Hepatocyte (in vitro differentiated cells): ENCODE results near the gene UBR1. TPM values are rescaled to one million over a fixed set of nuclear protein-coding genes. Genes with fewer than 3 reads are reported as not detected.

Source experiments
- DNase-seq: peaks from one replicate; pipeline ENCODE4 v3.0.0-alpha.2; 2016; ENCODE audit warnings: low spot score
- H2AFZ ChIP-seq: fragments of 200-600 bp; sonication (generic); 2 replicates; pipeline ENCODE4 v1.6.0; 2016; ENCODE audit warnings: antibody characterized with exemption, mild to moderate bottlenecking
- H3K27ac ChIP-seq: fragments of 200-600 bp; sonication (generic); 2 replicates; pipeline ENCODE4 v1.5.1; 2016; ENCODE audit warnings: mild to moderate bottlenecking
- H3K27me3 ChIP-seq: fragments of 200-600 bp; sonication (generic); 2 replicates; pipeline ENCODE4 v1.6.1; 2016
- H3K36me3 ChIP-seq: fragments of 200-600 bp; sonication (generic); replicated peaks from 2 replicates; pipeline ENCODE4 v1.5.1; 2016; ENCODE audit warnings: low read depth; ENCODE audit not compliant: insufficient read depth
- H3K4me1 ChIP-seq: fragments of 200-600 bp; sonication (generic); 2 replicates; pipeline ENCODE4 v1.5.1; 2016; ENCODE audit warnings: mild to moderate bottlenecking, moderate library complexity; ENCODE audit not compliant: insufficient read depth
- H3K4me2 ChIP-seq: fragments of 200-600 bp; sonication (generic); 2 replicates; pipeline ENCODE4 v1.6.0; 2016
- H3K4me3 ChIP-seq: fragments of 200-600 bp; sonication (generic); 2 replicates; pipeline ENCODE4 v1.5.1; 2016; ENCODE audit warnings: mild to moderate bottlenecking
- H3K79me2 ChIP-seq: fragments of 200-600 bp; sonication (generic); 2 replicates; pipeline ENCODE4 v1.6.0; 2017; ENCODE audit warnings: mild to moderate bottlenecking
- H3K9me2 ChIP-seq: fragments of 200-600 bp; sonication (generic); replicated peaks from 2 replicates; pipeline ENCODE4 v1.6.0; 2017; ENCODE audit warnings: mild to moderate bottlenecking; ENCODE audit not compliant: insufficient read depth
- H3K9me3 ChIP-seq: fragments of 200-600 bp; sonication (generic); 2 replicates; pipeline ENCODE4 v1.5.1; 2016; ENCODE audit warnings: low read depth, mild to moderate bottlenecking
- H4K20me1 ChIP-seq: fragments of 200-600 bp; sonication (generic); 2 replicates; pipeline ENCODE4 v1.6.0; 2016; ENCODE audit warnings: mild to moderate bottlenecking; ENCODE audit not compliant: insufficient read depth, poor library complexity, severe bottlenecking
- EZH2 ChIP-seq: fragments of 200-600 bp; sonication (generic); IDR thresholded peaks from 2 replicates; pipeline ENCODE4 v1.6.1; 2016; ENCODE audit warnings: antibody characterized with exemption, mild to moderate bottlenecking, borderline replicate concordance
- EZH2phosphoT487 ChIP-seq: fragments of 200-600 bp; sonication (generic); IDR thresholded peaks from one replicate; pipeline ENCODE4 v1.6.1; 2018; ENCODE audit warnings: antibody characterized with exemption, mild to moderate bottlenecking, low read depth, moderate library complexity; ENCODE audit not compliant: unreplicated experiment, severe bottlenecking
- WGBS: methylation state at CpG from one replicate; pipeline ENCODE4 v1.1.6; 2016; ENCODE audit warnings: low lambda C conversion rate; ENCODE audit errors: missing lambda C conversion rate; 5-methylcytosine and 5-hydroxymethylcytosine counted together
- polyA plus RNA-seq: library from polyadenylated mRNA; unstranded; fragments of >200 nt; fragmentation: Nextera tagmentation; extraction: Ambion mirVana; gene quantifications from 2 replicates; pipeline ENCODE4 v1.2.1, GENCODE V29; 2016
- total RNA-seq: library from RNA; depleted of rRNA; stranded (reverse); fragments of >200 nt; gene quantifications from 2 replicates; pipeline ENCODE4 v1.2.3, GENCODE V29; 2014
- TF ChIP-seq, protein P1 (sequence below): fragments of 200-600 bp; sonication (generic); IDR thresholded peaks from 2 replicates; pipeline ENCODE4 v1.5.1; 2016; ENCODE audit warnings: antibody characterized with exemption, mild to moderate bottlenecking; ENCODE audit not compliant: poor library complexity

UBR1 gene
- total and polyA plus RNA-seq, 2 experiments from 2014 or later, result 14.8 to 32.5 TPM

DNA sequence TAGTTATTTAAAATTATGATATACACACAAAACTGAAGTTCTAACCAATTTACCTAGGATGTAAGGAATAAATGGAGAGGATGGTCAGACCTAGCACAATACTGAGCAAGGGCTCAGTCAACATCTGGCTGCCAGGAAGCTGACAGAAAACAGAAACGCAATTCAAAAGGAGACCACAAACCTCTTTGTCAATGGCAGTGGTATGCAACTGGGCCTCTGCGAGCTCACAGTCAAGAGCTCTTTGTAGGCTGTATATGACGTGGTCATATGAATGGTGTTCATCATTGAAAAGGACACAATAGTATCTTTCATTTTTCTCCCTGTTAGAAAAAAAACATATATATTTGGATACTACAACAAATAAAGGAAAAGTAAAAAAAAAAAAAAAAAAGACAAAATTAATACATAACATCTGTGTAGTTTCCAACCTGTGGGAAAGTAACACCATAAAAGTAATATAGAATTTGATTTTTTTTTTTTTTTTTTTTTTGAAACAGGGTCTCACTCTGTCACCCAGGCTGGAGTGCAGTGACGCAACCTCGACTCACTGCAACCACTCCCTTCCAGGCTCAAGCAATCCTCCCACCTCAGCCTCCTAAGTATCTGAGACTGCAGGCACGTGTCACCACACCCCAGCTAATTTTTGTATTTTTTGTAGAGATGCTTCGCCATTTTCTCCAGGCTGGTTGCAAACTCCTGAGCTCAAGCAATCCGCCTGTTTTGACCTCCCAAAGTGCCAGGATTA is 37.9 kb downstream of the UBR1 start:
- peak; percentile 5 for DNase-seq
- Histone ChIP-seq H3K9me2 (no peaks in the 10 kb centered on the region), H2AFZ (no peak overlapping the region), H3K36me3 (no peaks in the 10 kb centered on the region), H3K27me3 (no peaks in the 10 kb centered on the region), H3K4me1 (no peaks in the 10 kb centered on the region), H3K27ac (no peak overlapping the region), H3K79me2 (no peaks in the 10 kb centered on the region), H3K4me2 (no peak overlapping the region), H3K4me3 (no peak overlapping the region), H3K9me3 (no peaks in the 10 kb centered on the region), H4K20me1 (no peaks in the 10 kb centered on the region)
- 86% methylated on average over 8 of the region's 8 CpGs for WGBS
- TF ChIP-seq, protein P1, sequence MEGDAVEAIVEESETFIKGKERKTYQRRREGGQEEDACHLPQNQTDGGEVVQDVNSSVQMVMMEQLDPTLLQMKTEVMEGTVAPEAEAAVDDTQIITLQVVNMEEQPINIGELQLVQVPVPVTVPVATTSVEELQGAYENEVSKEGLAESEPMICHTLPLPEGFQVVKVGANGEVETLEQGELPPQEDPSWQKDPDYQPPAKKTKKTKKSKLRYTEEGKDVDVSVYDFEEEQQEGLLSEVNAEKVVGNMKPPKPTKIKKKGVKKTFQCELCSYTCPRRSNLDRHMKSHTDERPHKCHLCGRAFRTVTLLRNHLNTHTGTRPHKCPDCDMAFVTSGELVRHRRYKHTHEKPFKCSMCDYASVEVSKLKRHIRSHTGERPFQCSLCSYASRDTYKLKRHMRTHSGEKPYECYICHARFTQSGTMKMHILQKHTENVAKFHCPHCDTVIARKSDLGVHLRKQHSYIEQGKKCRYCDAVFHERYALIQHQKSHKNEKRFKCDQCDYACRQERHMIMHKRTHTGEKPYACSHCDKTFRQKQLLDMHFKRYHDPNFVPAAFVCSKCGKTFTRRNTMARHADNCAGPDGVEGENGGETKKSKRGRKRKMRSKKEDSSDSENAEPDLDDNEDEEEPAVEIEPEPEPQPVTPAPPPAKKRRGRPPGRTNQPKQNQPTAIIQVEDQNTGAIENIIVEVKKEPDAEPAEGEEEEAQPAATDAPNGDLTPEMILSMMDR, result no peak
- TF ChIP-seq EZH2 (no peak), EZH2phosphoT487 (no peak)

DNA sequence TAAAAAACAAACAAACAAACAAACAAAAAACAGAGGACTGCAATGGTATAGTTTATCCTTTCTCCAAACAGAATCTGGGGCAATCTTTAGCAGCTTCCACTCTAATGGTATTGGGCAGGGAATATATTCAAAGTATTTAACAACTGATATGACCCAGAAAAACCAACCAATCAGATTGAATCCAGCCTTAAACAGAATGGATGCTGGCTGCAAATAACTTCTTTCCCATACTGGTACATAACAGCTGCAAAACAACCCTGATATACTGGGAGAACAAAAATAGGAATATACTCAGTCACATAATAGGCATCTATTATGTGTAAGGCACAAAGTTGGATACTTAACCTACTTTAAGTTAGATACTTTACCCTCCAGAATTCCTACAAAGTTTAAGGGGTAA is 49.1 kb downstream of the UBR1 start:
- no peaks in the 10 kb centered on the region for H3K36me3 ChIP-seq
- TF ChIP-seq EZH2phosphoT487, result no peak
- TF ChIP-seq, protein P1, result no peak
- no peak for TF ChIP-seq EZH2

DNA sequence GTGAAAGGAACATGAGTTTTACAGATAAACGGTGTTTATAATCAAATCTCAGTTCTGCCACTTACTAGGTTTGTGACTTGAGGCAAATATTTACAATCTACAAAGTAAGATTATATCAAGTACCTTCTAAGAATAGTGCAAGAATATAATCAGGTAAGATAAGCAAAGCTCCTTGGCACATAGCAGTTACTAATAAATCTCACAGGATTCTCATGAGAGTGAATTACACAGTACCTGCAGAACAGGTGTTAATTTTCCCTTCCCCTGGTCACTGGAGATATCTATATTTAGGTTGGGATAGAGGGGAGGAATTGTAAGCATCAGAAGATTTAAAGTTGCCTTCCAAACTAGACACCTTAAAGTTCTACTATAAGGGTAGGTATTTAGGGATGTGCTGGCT is 53.0 kb downstream of the UBR1 start:
- DNase-seq, result no peak
- H3K79me2 ChIP-seq, result no peaks in the 10 kb centered on the region
- no peak overlapping the region for H3K4me2 ChIP-seq
- TF ChIP-seq, protein P1, result no peak
- TF ChIP-seq EZH2phosphoT487 (no peak), EZH2 (no peak)
- H3K36me3 ChIP-seq, result no peaks in the 10 kb centered on the region
- H3K9me3 ChIP-seq, result no peaks in the 10 kb centered on the region
- 72% methylated on average over 1 of the region's 1 CpG for WGBS
- no peaks in the 10 kb centered on the region for H3K4me1 ChIP-seq
- H3K4me3 ChIP-seq, result no peak overlapping the region
- no peaks in the 10 kb centered on the region for H3K27me3 ChIP-seq
- no peaks in the 10 kb centered on the region for H3K9me2 ChIP-seq
- no peak overlapping the region for H3K27ac ChIP-seq
- H2AFZ ChIP-seq, result no peak overlapping the region
- no peaks in the 10 kb centered on the region for H4K20me1 ChIP-seq

More for the DNA sequence above, 49.1 kb downstream of the UBR1 start:
- no peaks in the 10 kb centered on the region for H3K9me2 ChIP-seq
- H4K20me1 ChIP-seq, result no peaks in the 10 kb centered on the region
- H3K27ac ChIP-seq, result no peak overlapping the region
- no peak overlapping the region for H2AFZ ChIP-seq
- no peaks in the 10 kb centered on the region for H3K79me2 ChIP-seq
- H3K9me3 ChIP-seq, result no peaks in the 10 kb centered on the region
- H3K4me2 ChIP-seq, result no peak overlapping the region
- H3K4me3 ChIP-seq, result no peak overlapping the region
- DNase-seq, result no peak
- no peaks in the 10 kb centered on the region for H3K4me1 ChIP-seq
- no peaks in the 10 kb centered on the region for H3K27me3 ChIP-seq

GRCh38 chr15:43048935-43049334 is 56.9 kb downstream of the UBR1 start:
- Histone ChIP-seq H3K79me2 (no peaks in the 10 kb centered on the region), H2AFZ (no peak overlapping the region), H3K4me2 (no peak overlapping the region), H3K36me3 (no peaks in the 10 kb centered on the region), H3K4me3 (no peak overlapping the region), H3K27me3 (no peaks in the 10 kb centered on the region), H3K9me3 (no peaks in the 10 kb centered on the region), H3K4me1 (no peaks in the 10 kb centered on the region), H3K27ac (no peak overlapping the region), H3K9me2 (no peaks in the 10 kb centered on the region), H4K20me1 (no peaks in the 10 kb centered on the region)
- WGBS, result 98% methylated on average over 2 of the region's 2 CpGs
- DNase-seq, result no peak
- TF ChIP-seq, protein P1, result no peak
- no peak for TF ChIP-seq EZH2phosphoT487
- no peak for TF ChIP-seq EZH2
